GM18517 (cell line): ENCODE measurements around the gene PCDHA1.

Experiments
- ATAC-seq: cut with Tn5 transposase; IDR thresholded peaks from one replicate; pipeline ENCODE4 v1.9.1; 2021; ENCODE audit warnings: mild to moderate bottlenecking, moderate library complexity; ENCODE audit not compliant: unreplicated experiment

Gene PCDHA1

DNA sequence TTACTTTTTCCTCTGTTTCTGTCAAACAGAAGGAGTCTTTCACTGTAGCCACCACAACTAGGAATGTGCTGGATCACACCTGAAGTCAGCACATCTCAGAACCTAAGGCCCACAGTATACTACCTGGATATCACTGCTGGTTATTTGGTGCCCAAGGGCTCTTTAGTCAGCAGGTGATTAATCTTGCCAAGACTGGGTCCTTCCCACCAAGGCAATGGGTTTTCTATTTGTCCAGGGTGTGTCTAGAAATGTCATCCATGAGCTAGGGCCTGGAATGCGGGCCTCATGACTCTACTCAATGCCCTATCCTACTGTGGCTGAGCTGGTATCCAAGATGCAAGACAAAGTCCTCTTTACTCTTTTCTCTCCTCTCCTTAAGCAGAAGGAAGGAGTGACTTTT lies 130.4 kb downstream of the PCDHA1 start:
- no peak for ATAC-seq

DNA sequence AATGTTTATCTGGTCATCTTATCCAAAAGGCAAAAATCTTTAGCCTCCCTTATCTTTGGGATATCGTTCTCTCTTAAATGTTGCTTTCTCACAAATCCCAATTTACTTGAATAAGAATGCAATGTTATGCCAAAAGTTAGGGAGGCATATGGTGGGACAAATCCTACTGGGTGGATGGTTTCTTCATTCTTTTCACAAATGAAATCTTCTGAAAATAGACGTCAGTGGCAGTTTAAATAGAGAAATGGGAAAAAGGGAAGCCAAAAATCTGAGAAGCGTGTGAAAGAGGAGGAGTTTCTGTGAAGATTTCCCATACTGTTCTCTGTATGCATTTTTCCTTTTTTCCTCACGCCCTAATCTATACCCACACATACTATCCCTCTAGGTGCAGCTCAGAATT lies 137.7 kb downstream of the PCDHA1 start:
- no peak for ATAC-seq

- ATAC-seq = no peak
Observed at GRCh38 chr5:140925806-140926442, 140.0 kb downstream of the PCDHA1 start, which contains the start of gene PCDHAC1. TSS of gene PCDHAC1 (plus strand) at chr5:140926299. CDS start at chr5:140926893, 594 bp downstream.

GRCh38 chr5:140926443-140927227 lies 140.7 kb downstream of the PCDHA1 start:
- no peak for ATAC-seq

DNA sequence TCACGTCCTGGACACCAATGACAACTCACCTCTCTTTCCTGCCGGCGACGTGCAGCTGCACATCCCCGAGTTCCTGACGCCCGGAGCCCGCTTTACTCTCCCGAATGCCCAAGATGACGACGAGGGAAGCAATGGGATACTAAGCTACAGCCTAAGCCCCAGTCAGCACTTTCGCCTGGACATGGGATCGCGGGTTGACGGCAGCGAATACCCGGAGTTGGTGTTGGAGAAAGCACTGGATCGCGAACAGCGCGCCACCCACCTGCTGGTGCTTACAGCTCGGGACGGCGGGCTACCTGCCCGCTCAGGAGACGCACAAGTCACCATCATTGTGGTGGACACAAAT lies 141.3 kb downstream of the PCDHA1 start:
- no peak for ATAC-seq

DNA sequence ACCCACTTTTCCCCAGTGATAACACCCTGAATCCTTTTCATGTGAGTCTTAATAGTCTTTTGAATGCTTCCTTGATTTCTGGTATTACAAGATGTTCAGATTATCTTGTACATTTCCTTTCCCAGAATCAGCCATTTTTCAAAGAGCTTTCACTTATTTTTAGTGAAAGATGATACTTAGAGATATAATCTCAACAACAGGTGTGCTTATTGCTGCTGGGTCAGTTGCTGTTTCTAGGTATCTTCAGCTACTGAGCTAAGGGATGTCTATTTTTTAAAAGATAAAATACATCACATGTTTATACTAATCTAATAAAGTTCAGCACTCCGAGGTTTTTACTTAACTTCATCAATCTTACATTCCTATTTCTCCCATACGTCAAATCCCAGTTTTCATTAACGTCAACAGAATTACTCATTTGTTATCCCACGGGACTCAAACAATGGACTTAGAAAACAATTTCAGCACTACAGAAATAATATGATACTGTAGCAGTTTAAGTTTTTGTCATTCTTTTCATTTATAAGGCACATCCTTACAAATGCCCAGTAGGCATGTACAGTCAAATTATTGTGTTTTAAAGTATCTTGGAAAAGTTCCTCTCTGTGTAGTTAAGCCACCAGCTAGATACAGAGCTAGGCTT lies 149.1 kb downstream of the PCDHA1 start:
- no peak for ATAC-seq

DNA sequence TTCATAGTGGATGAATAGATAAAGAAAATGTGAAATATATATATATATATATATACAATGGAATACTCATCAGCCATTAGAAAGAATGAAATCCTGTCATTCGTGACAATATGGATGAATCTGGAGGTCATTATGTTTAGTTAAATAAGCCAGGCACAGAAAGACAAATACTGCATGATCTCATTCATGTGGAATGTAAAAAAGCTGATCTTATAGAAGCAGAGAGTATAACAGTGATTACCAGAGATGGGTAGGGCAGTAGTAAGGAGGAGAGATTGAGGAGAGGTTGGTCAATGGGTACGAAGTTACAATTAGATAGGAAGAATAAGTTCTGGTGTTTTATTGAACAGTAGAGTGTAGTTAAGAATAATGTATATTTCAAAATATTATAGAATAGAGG lies 160.6 kb downstream of the PCDHA1 start:
- ATAC-seq = no peak

GRCh38 chr5:140951636-140952035 lies 165.7 kb downstream of the PCDHA1 start:
- ATAC-seq = no peak

DNA sequence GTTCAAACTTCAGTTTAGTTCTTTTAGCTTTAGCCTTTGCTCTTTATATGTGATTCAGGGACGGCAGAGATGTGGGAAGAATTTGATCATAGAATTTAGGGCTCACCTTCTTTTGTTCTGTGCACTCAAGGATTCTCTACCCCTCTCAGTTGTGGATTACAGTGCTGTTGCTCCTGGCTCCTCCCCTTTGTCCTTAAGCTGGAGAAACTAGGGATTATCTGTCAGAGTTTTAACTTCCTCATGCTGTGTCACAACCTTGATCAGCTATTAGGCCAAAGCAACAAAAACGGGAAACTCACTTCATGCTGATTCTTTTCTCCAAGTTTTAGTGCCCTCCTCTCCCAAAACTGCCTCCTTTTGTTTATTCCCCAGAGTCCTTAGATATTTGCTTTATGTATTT lies 167.3 kb downstream of the PCDHA1 start:
- ATAC-seq = no peak

- no peak for ATAC-seq
Observed at GRCh38 chr5:140962190-140962589, 176.2 kb downstream of the PCDHA1 start.

- ATAC-seq = no peak
Observed at GRCh38 chr5:140964356-140964755, 178.4 kb downstream of the PCDHA1 start.

DNA sequence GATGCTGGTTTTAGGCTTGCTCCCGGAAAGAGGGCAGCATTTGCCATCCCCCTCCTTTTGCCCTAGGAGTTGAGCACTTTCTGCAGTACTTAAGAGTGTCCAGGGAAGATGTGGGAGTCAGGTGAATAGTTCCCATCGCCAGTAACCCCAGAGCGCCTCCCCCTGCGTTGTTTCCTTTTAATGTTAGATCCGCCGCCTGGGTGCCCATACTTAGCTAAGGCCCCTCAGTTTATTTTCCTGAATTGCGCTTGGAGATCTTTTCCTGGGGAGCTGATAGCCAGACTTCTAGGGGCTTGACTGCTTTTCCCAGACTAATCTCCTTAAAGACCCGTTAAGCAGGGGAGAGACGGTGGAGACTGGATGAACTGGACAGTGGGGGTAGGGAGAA lies 180.0 kb downstream of the PCDHA1 start:
- ATAC-seq = no peak

DNA sequence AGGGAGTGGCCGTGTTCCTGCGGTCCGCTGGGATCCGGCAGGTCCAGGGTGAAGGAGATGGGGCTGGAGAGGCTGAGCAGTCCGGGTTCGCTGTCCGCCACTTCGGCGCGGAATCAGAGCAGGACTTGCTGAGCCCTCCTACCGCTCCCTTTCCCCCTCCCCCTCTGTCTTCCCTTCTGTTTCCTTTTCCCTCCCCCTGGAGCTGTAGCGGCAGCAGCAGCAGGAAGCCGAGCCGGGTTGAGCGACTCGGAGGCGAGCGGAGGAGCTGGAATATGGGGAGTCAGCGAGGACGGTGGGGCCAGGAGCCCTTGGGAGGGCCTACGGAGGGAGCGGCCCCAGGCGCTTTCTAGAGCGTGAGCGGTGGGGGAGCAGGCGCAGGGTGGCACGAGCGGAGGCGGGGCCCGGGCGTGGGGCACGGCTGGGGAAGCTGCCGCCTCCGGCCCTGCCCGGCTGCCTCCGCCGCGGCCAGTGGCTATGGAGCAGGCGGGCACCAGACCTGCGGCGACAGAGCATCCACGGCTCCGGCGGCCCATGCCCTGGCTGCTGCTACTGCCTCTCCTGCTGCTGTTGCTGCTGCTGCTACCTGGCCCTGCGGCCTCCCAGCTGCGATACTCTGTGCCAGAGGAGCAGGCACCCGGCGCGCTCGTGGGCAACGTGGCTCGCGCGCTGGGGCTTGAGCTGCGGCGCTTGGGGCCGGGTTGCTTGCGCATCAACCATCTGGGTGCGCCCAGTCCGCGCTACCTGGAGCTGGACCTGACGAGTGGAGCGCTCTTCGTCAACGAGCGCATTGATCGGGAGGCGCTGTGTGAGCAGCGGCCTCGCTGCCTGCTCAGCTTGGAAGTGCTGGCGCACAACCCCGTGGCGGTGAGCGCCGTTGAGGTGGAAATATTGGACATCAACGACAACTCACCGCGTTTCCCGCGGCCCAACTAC lies 180.6 kb downstream of the PCDHA1 start, which contains the start of gene PCDHAC2:
Gene PCDHAC2, plus strand, starts transcription at position 184 of the 933 bp plus-strand sequence. Its CDS starts 291 bp downstream, at position 475.
- no peak for ATAC-seq

GRCh38 chr5:140967226-140967893 lies 181.4 kb downstream of the PCDHA1 start:
- no peak for ATAC-seq

- no peak for ATAC-seq
Observed at GRCh38 chr5:140969880-140970279, 183.9 kb downstream of the PCDHA1 start.

GRCh38 chr5:140973550-140973949 lies 187.6 kb downstream of the PCDHA1 start:
- no peak for ATAC-seq

- ATAC-seq = no peak
Observed at GRCh38 chr5:140977003-140977402, 191.1 kb downstream of the PCDHA1 start.

DNA sequence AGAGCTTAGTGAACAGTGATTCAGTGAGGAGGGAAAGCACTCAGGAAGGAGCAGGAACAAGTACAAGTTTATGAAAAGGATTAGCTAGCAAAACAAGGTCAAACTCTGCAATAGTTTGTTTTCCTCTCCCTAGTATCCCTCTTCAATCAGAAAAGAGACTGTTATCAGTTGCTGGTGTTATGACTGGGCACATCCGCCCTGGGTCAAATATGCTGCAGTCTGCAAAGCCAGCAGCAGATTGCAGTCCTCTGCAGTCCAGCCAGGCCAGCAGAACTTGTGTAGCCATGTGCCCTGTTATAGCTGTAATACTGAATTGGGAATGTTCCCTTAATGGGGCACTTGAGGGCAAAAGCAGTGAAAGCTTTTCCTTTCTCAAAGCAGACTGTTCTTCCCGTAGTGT lies 192.3 kb downstream of the PCDHA1 start:
- ATAC-seq = no peak

GRCh38 chr5:140978983-140979382 lies 193.0 kb downstream of the PCDHA1 start:
- ATAC-seq = no peak

- ATAC-seq = no peak
Observed at GRCh38 chr5:140982083-140982716, 196.3 kb downstream of the PCDHA1 start.
